LNCAP (cell line): Measurements from ENCODE around the gene FAM13A.

ENCODE experiments used
- CTCF ChIP-seq: fragments of 450-650 bp; IDR thresholded peaks from 2 replicates; pipeline ENCODE4 v1.5.1; 2017; ENCODE audit warnings: mild to moderate bottlenecking

Gene FAM13A

GRCh38 chr4:89001647-89002445, 55.1 kb downstream of the FAM13A start:
- no peak for TF ChIP-seq CTCF

- no peak for TF ChIP-seq CTCF
These were observed 56.1 kb downstream of the FAM13A start for GRCh38 chr4:89000844-89001360.

GRCh38 chr4:89000382-89000781, 56.6 kb downstream of the FAM13A start:
- no peak for TF ChIP-seq CTCF

- no peak for TF ChIP-seq CTCF
These were observed 57.5 kb downstream of the FAM13A start for GRCh38 chr4:88999392-88999930.

- no peak for TF ChIP-seq CTCF
These were observed 58.1 kb downstream of the FAM13A start for GRCh38 chr4:88998891-88999290.

GRCh38 chr4:88998001-88998400, 59.0 kb downstream of the FAM13A start:
- TF ChIP-seq CTCF, result no peak

GRCh38 chr4:88995874-88996273, 61.1 kb downstream of the FAM13A start:
- no peak for TF ChIP-seq CTCF
